Measurements from ENCODE around the gene ERGIC1. TPM values are rescaled to one million over a fixed set of nuclear protein-coding genes. Genes with fewer than 3 reads are reported as not detected.

Gene ERGIC1
- total RNA-seq, 1 experiment from 2014 or later = 77.0 TPM

DNA sequence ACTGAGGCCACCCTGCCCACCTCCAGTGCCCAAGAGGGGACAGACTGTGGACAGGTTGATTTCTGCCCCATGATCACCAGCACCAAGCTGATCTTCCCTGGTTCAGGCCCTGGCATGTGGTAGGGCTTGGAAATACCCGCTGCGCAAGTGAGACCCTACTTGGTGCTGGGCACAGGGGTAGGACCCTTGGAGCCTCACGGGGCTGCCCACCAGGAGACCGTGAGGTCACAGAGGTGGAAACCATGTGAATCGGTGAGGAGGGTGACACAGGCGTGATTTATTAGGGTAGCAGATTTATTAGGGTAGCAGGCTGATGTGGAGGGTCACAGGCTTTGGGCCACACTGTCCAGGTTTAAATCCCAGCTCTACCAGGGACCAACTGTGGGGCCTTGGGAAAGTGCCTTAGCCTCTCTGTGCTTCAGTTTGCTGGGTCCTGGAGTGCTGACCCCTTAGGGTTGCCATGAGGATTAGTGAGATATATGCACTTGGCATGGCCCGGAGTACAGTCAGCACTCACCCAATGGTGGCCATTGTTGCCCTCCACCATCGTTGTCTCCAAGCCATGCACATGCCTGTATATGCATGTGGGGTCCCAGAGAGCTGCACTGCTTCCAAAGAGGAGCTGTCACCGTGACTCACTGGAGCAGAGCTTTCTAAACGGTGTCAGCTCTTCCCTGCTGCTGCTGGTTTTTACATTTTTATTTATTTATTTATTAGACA is 42.2 kb upstream of the ERGIC1 start:
- TF ChIP-seq, protein P1, sequence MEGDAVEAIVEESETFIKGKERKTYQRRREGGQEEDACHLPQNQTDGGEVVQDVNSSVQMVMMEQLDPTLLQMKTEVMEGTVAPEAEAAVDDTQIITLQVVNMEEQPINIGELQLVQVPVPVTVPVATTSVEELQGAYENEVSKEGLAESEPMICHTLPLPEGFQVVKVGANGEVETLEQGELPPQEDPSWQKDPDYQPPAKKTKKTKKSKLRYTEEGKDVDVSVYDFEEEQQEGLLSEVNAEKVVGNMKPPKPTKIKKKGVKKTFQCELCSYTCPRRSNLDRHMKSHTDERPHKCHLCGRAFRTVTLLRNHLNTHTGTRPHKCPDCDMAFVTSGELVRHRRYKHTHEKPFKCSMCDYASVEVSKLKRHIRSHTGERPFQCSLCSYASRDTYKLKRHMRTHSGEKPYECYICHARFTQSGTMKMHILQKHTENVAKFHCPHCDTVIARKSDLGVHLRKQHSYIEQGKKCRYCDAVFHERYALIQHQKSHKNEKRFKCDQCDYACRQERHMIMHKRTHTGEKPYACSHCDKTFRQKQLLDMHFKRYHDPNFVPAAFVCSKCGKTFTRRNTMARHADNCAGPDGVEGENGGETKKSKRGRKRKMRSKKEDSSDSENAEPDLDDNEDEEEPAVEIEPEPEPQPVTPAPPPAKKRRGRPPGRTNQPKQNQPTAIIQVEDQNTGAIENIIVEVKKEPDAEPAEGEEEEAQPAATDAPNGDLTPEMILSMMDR (conservative IDR thresholded peaks at IDR 0.05) = no peak
- DNase-seq = peak; percentile 18
- H4K20me1 ChIP-seq (ENCODE audit: control insufficient read depth, insufficient read depth, insufficient read length) = no peaks in the 10 kb centered on the region
- no peaks in the 10 kb centered on the region; a peak in 1 of 5 replicates for H3K9me3 Mint-ChIP-seq
- H3K14ac ChIP-seq (ENCODE audit: insufficient read depth, low read length) = no peak overlapping the region; the same call in 1 of the 2 replicates
- H3K56ac ChIP-seq (ENCODE audit: insufficient read length, low read depth, low read length) = no peak overlapping the region
- H2BK120ac ChIP-seq (ENCODE audit: low read depth, low read length, poor library complexity, severe bottlenecking) = no peak overlapping the region
- no peaks in the 10 kb centered on the region for H3K23me2 ChIP-seq (ENCODE audit: insufficient read length, low read depth, low read length, poor library complexity, severe bottlenecking)
- H3K79me2 ChIP-seq (ENCODE audit: insufficient read depth, low read length) = no peaks in the 10 kb centered on the region
- no peak overlapping the region for H3K27ac ChIP-seq (ENCODE audit: insufficient read length, low read depth, low read length)
- no peaks in the 10 kb centered on the region for H3K9me3 ChIP-seq (ENCODE audit: control insufficient read depth, low read depth, low read length)
- WGBS (ENCODE audit: extremely low coverage, insufficient read length, low lambda C conversion rate) = no CpG with 5 or more reads among the region's 10 CpGs
- no peaks in the 10 kb centered on the region for H3K79me1 ChIP-seq (ENCODE audit: insufficient read depth, low read depth, low read length, poor library complexity, severe bottlenecking)
- no peak overlapping the region for H2BK5ac ChIP-seq (ENCODE audit: insufficient read length, low read length)
- no peaks in the 10 kb centered on the region for H3K27me3 ChIP-seq (ENCODE audit: insufficient read depth, low read length)
- no peak overlapping the region for H4K5ac ChIP-seq (ENCODE audit: insufficient read length, low read depth, low read length)
- no peak overlapping the region for H3K18ac ChIP-seq (ENCODE audit: insufficient read length, low read depth, low read length)
- no peak overlapping the region for H3K23ac ChIP-seq (ENCODE audit: insufficient read length, low read depth, low read length)
- H3K4ac ChIP-seq (ENCODE audit: low read depth, low read length) = no peak overlapping the region; the same call in 1 of the 2 replicates
- H2BK12ac ChIP-seq (ENCODE audit: insufficient read length, low read depth, low read length) = no peak overlapping the region
- peaks cover 0 to 11% of the 10 kb centered on the region in 2 experiments; a peak in 3 of 4 replicates for H3K4me1 Mint-ChIP-seq
- H4K8ac ChIP-seq (replicated peaks; ENCODE audit: insufficient read length, low read depth, low read length) = no peak overlapping the region
- no peaks in the 10 kb centered on the region; the same call in none of the 2 replicates for H3K27me3 Mint-ChIP-seq (ENCODE audit: low read depth)
- no peaks in the 10 kb centered on the region for H3K36me3 Mint-ChIP-seq (ENCODE audit: insufficient read depth in 1 of 3, low read depth in 3 of 3)
- no peak overlapping the region for H4K91ac ChIP-seq (ENCODE audit: insufficient read length, low read depth, low read length)
- H2BK15ac ChIP-seq (ENCODE audit: low read depth, low read length) = no peak overlapping the region
- H3K4me2 ChIP-seq (ENCODE audit: insufficient read depth, insufficient read length, low read length) = no peak overlapping the region
- no peak overlapping the region for H3K9ac ChIP-seq (ENCODE audit: extremely low read depth, insufficient read length, low read length)
- H3K27ac Mint-ChIP-seq = no peak overlapping the region
- H3K4me3 Mint-ChIP-seq = no peak overlapping the region
- no peak overlapping the region for H2BK20ac ChIP-seq (ENCODE audit: low read depth, low read length, poor library complexity, severe bottlenecking)
- no peak overlapping the region for H2AK5ac ChIP-seq (ENCODE audit: insufficient read length, low read length)
- no peaks in the 10 kb centered on the region for H3K4me1 ChIP-seq (ENCODE audit: insufficient read depth, low read length)
- H3T11ph ChIP-seq (ENCODE audit: low read length) = no peak overlapping the region
- no peak overlapping the region for H2AFZ ChIP-seq (ENCODE audit: low read length)

All from H9 (cell line).